Fibroblast of the aortic adventitia (primary cell): ENCODE measurements around the gene DPH6. TPM values are rescaled to one million over a fixed set of nuclear protein-coding genes. Genes with fewer than 3 reads are reported as not detected.

Experiments used
- DNase-seq: peaks from one replicate; pipeline ENCODE4 v3.0.0-alpha.2; 2010; ENCODE audit warnings: low read depth
- H3K4me3 ChIP-seq: 2 replicates; pipeline ENCODE4 v1.5.1; 2011; ENCODE audit warnings: low read depth, mild to moderate bottlenecking, control low read depth, low read length, moderate library complexity
- total RNA-seq: library from RNA; depleted of rRNA; stranded (reverse); fragments of >200 nt; gene quantifications from 2 replicates; pipeline ENCODE4 v1.2.3, GENCODE V29; 2012; ENCODE audit warnings: low replicate concordance
- TF ChIP-seq, protein P1 (sequence below): IDR thresholded peaks from 2 replicates; pipeline ENCODE4 v1.5.1; 2011; ENCODE audit warnings: mild to moderate bottlenecking, low read length, control low read depth, inconsistent platforms; ENCODE audit not compliant: insufficient read depth

The DPH6 gene
- total RNA-seq, 1 donor = 23.3 TPM

DNA sequence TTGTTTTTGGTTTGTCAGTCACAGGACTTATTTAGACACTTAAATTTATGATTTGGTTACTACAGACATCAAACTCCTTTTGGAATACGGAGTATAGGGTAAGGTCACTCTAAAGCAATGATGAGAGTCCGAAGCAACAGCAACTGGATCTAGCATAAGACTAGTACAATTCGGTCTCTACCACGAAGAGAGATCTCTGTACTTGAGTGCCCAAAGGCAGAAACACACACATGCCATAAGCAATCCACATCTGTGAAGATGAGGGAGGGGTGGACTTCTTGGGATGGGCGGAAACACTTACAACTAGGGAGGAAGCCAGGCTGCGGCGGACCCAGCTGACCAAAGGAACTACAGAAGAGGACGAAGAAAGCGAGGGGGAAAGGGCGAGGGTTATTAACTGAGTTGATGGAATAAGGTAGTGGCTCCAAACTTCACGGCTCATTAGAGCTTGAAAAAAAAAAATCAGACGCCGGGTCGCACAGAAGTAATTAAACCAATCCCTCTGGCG, 595 bp downstream of the DPH6 start:
- TF ChIP-seq, protein P1, sequence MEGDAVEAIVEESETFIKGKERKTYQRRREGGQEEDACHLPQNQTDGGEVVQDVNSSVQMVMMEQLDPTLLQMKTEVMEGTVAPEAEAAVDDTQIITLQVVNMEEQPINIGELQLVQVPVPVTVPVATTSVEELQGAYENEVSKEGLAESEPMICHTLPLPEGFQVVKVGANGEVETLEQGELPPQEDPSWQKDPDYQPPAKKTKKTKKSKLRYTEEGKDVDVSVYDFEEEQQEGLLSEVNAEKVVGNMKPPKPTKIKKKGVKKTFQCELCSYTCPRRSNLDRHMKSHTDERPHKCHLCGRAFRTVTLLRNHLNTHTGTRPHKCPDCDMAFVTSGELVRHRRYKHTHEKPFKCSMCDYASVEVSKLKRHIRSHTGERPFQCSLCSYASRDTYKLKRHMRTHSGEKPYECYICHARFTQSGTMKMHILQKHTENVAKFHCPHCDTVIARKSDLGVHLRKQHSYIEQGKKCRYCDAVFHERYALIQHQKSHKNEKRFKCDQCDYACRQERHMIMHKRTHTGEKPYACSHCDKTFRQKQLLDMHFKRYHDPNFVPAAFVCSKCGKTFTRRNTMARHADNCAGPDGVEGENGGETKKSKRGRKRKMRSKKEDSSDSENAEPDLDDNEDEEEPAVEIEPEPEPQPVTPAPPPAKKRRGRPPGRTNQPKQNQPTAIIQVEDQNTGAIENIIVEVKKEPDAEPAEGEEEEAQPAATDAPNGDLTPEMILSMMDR = no peak
- DNase-seq = peak; percentile 71

DNA sequence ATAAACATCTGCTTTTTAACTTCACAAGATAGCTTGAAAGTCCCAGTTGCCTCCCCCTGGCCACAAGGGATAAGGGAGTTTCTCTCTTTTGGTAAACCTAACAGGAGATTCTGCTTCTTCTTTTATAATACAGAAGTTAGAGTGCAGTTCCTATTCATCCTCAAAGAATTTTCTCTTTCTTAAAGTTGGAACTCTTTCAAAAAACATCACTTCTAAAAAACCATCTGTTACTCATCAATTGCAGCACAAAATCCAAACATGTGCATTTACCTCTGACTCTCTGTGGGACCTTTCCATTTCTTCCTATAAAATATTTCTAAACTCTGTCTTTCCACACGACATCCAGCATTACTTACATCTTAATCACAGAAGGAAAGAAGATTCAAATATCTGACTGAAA, 5.1 kb downstream of the DPH6 start:
- H3K4me3 ChIP-seq = no peak overlapping the region
- TF ChIP-seq, protein P1 = no peak
- peak; percentile 79 for DNase-seq

More for the DNA sequence above, 595 bp downstream of the DPH6 start:
- H3K4me3 ChIP-seq = peak overlapping the region; percentile 85

DNA sequence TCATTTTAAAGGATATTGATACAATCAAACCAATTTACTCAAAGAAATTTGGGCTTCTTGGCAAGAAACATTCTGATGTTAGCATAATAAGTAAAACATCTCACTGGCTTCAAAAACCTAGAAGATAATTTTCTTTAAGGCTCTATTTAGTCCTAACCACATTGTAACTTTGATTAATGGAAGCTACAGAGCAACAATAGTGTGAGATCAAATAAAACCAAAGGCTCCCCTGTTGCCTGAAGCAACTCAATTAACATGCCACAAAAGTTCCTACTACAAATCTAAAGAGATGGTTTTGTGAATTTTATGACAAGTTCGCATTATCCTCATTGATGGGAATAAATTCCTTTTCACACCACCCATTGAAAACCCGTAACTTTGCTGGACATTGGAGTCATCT, 5.9 kb downstream of the DPH6 start:
- no peak overlapping the region for H3K4me3 ChIP-seq
- TF ChIP-seq, protein P1 = no peak
- DNase-seq = no peak

DNA sequence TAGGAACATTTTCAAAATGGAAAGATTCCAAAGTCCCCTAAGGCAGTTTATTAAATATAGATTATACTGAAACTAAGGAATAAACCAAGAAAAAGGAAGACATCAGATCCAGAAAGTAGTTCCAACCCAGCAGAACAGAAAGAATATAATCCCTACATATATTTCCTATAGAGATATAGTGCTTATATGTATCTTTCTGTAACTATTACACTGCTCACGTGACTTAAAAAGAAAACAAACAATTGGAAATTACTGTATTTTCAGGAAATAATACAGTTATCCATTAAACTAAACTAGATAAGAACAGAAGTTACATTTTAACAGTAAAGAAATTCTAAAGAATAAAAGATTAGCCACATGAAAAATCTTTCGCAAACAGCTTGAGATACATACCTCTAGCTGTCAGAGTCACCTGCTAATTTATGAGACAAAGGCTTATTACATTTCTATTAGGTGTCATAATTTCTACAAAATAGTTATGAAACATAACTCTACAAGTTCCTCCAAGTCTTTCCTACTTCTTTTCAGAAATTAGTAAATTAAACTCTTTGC, 10.5 kb downstream of the DPH6 start:
- no peak for DNase-seq
- TF ChIP-seq, protein P1 = no peak
- no peak overlapping the region for H3K4me3 ChIP-seq

DNA sequence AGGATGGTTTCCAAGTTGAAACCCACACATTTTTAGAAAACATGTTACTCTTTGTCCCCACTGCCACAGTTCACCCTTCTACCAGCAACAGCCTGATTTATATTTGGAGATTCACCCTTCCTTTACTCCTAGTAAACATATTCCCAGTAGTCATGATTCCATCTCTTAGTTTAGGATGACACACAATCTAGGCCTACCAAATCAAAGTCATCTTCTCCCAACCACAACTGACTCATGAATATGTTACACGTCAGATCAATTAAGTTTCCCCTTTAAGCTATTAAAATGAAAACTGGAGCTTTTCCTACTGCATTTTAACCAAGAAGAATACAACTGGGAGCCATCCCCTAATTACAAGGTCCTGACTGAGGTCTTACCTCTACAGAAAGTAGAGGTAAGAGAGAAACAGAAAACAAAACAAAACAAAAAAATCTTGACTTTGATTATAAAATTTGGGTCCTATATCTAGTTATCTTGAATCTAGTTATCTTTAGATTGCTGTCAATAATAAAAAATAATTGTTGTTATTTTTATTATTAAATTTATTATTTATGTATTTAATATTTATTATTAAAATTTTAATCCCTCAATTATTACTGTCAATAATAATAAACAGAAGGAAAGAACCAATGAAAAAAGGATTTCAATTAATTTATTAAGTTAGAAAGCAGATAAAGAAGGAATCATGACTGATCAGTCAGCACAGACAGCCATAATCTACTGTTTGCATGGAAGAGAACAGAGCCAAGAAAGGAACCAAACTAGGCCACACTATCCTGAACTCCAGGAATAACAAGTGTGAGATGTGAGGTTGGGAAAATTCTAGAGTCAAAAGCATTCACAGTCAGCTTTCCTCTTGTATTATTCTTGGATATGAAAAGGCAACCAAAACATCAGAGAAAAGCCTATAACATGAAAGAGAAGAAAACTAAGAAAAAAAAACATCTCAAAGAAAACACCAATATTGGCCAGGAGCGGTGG, 12.5 kb downstream of the DPH6 start:
- TF ChIP-seq, protein P1 = no peak
- H3K4me3 ChIP-seq = no peak overlapping the region
- peak; percentile 31 for DNase-seq

DNA sequence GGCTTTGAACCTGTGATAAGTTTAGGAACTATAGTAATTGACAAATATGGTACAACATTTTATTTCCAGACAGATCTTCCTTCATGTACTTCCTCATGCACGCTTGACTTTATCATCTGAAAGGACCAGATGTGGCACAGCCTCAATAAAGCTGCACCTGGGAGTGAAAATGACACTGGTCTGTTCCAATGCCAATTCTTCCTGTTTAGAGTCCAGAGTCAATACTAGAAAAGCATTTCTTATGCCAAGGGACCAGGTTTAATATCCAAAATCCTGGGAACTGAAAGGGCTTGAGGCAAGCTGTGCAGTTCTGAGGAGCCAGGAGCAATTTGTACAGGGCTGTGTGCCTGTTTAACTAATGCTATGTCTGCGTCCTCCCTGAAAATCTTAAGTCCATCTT, 15.3 kb downstream of the DPH6 start:
- DNase-seq = no peak
- TF ChIP-seq, protein P1 = no peak
- H3K4me3 ChIP-seq = no peak overlapping the region
